DOHH2 (cell line): Measurements from ENCODE around the gene GLYR1.

Experiments
- EZH2phosphoT487 ChIP-seq: fragments of 200-600 bp; sonication (generic); IDR thresholded peaks from 2 replicates; pipeline ENCODE4 v1.6.1; 2017; ENCODE audit warnings: borderline replicate concordance, mild to moderate bottlenecking, antibody characterized with exemption, low read length, moderate library complexity, mixed read lengths
- TF ChIP-seq, protein P1 (sequence below): fragments of 200-600 bp; sonication (generic); IDR thresholded peaks from one replicate; pipeline ENCODE4 v1.5.1; 2014; ENCODE audit warnings: antibody characterized with exemption, mild to moderate bottlenecking, low read depth, low read length; ENCODE audit not compliant: poor library complexity, severe bottlenecking

DNA sequence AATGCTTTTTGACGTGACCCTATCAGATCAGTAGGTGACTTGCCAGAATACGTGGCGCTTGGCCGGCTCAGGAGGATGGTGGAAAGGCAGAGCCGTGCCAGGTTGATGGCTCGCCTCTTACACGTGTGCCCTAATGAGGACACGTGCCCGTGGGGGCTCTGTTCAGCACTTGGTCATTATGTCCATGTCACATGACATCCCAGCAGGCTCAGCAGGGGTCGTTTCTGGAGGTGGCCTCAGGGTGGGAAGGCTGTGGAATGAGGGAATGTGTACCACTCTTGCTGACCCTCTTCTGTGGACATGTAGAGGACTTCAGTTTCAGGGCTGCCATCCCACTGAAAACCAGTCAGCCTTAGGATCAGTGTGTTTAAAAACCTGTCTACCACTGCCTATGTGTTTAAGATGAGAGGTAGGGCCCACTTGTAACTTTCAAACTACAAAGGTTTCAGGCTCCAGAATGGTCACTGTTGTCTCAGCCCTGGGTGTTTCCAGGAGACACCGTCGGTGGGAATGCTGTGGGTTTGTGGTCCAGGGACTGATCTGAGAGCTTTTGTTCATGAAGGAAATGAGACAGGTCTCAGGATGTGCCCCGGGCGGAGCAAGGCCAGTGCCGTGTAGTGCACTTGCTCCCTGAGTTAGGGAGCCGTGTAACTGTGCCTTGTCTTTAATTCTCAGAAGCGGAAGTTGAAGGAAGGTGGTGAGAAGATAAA is 12.3 kb upstream of the GLYR1 start:
- TF ChIP-seq, protein P1, sequence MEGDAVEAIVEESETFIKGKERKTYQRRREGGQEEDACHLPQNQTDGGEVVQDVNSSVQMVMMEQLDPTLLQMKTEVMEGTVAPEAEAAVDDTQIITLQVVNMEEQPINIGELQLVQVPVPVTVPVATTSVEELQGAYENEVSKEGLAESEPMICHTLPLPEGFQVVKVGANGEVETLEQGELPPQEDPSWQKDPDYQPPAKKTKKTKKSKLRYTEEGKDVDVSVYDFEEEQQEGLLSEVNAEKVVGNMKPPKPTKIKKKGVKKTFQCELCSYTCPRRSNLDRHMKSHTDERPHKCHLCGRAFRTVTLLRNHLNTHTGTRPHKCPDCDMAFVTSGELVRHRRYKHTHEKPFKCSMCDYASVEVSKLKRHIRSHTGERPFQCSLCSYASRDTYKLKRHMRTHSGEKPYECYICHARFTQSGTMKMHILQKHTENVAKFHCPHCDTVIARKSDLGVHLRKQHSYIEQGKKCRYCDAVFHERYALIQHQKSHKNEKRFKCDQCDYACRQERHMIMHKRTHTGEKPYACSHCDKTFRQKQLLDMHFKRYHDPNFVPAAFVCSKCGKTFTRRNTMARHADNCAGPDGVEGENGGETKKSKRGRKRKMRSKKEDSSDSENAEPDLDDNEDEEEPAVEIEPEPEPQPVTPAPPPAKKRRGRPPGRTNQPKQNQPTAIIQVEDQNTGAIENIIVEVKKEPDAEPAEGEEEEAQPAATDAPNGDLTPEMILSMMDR, result no peak
- TF ChIP-seq EZH2phosphoT487, result no peak
